ENCODE measurements around the gene SIGLEC14.
"Not testable (repeated sequence)": the region's sequence is repeated elsewhere in the genome, so short reads cannot be mapped to it uniquely, and the experiment has no call there.

SIGLEC14 gene

DNA sequence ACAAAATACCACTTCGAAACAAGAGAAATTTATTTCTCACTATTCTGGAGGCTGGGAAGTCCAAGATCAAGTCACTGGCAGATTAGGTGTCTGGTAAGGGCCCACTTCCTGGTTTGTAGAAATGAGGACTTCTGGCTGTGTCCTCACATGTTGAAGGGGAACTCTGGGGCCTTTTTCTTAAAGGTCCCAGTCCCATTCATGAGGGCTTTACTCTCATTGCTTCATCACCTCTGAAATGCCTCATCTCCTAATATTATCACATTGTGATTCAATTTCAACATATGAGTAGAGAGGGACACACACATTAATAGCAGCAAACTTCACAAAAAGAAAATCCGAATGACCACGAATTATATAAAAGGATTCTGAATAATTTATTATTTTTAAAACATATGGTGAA, 21.6 kb upstream of the SIGLEC14 start:
- DNase-seq: no peak

DNA sequence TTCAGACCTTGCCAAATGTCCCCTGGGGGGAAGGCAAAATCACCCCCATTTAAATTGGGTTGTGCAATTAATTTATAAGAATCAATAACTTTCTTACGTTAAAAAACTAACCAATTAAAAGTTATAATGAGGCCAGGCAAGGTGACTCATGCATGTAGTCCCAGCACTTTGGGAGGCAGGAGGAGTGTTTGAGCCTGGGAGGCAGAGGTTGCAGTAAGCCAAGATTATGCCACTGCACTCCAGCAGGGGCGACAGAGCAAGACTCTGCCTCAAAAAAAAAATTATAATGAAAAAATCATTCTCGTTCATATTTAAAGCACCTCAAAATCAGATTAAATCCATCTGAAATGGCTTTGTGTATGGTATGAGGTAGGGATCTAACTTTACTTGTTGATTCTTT, 18.4 kb upstream of the SIGLEC14 start:
- no peak for DNase-seq

DNA sequence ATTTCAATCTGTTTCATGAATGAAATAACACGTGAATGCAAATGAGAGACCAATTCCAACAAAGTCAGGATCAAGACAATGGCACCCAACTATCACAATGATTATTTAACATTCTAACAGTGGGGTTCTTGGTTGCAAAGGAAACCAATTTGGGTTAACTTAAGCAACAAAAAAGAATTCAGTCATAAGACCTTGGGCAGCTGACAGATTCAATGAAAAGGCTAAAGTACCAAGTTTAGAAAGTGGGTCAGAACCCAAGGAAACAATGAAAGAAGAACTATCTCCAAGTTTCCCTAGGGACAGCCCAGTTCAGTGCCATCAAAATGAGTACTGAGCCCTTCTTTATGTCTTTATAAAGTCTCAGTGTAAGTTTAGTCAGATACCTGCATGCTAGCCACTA, 17.5 kb upstream of the SIGLEC14 start:
- DNase-seq: no peak

DNA sequence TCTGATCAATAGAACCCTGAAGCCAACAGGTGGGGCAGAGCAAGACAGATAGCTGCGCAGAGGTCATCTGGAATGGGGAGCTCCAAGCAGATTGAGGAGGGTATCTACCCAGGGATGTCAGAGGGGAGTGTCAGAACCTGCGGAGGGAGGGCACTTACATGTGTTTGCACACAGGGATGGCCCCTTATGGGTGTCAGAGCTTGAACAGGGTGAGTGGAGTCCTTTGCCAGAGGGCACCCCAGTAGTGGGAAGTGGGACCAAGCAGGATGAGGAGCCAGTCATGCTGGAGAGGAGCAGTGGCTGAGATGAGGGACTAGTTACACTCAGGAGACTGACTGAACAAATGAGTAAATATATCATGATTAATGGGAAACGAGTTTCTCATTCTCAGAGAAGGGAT, 17.0 kb upstream of the SIGLEC14 start:
- no peak for DNase-seq

DNA sequence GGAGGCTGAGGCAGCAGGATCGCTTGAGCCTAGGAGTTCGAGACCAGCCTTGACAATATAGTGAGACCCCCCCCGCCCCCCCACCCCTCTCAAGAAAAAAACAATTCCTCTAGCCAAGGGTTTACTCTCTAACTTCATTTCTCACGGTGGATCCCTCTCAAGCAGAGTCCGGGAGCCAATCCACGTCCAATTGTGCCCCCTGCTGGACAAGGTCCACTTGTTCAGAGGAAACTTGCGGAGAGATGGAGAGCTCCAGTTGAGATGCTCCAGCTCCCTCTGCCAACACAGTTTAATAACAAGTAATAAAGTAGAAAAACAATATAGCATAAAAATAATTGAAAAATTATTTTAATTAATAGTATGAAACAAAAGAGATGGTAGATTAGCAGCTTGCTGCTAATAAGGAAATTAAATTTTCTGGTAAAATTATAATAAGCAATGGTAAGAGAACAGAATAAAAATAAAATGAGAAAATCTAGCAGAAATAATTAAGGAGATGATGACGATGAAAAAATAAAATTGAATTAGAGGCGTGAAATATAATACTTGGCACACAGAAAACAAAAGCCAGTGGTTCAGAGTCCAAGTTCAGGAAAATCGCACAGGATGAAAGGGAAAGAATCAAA, 14.5 kb upstream of the SIGLEC14 start:
- peak; percentile 70 for DNase-seq

DNA sequence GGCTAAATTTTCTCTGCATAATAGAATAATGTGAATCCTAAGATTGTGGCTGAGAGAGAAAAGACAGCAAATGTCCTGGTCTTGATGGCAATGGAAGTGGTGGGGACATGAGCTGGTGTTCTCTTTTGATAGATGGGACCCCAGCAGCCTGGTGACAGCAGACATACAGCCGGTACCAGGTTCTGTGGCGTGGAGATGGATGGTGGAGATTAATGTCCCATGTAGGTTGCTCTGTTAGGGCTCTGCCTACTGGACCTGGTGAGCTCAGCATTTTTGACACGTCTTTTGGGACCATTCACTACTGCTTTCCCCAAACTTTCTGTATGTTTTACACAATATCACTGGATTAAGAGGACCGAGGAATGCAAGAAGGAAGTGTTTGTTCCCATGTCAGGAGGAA, 8.2 kb upstream of the SIGLEC14 start:
- DNase-seq: no peak

DNA sequence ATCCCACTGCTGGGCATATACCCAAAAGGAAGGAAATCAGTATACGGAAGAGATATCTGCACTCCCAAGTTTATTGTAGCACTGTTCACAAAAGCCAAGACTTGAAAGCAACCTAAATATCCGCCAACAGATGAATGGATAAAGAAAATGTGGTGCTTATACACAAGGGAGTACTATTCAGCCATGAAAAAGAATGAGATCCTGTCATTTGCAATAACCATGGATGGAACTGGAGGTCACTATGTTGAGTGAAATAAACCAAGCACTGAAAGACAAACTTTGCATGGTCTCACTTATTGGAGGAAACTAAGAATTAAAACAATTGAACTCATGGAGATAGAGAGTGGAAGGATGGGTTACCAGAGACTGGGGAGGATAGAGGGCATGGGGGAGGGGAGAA, 6.5 kb upstream of the SIGLEC14 start:
- no peak for DNase-seq

DNA sequence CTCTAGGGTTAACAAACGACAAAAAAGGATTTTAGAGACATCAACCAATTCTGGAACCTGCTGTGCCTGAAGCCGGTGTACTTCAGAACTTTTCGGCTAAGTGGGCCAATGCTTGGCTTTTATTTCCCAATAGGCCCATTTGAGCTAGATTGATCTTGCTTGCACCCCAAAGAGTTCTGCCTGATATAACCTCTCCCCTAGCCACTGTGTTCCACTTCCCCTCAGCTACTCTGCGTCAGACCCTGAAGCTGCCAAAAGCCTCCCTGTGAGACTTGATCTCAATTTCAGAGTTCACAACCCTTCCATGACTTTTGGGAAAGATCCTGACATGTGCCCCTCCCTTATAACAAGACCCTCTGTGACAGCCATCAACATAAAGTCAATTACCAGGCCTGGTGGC, 5.6 kb upstream of the SIGLEC14 start:
- no peak for DNase-seq

DNA sequence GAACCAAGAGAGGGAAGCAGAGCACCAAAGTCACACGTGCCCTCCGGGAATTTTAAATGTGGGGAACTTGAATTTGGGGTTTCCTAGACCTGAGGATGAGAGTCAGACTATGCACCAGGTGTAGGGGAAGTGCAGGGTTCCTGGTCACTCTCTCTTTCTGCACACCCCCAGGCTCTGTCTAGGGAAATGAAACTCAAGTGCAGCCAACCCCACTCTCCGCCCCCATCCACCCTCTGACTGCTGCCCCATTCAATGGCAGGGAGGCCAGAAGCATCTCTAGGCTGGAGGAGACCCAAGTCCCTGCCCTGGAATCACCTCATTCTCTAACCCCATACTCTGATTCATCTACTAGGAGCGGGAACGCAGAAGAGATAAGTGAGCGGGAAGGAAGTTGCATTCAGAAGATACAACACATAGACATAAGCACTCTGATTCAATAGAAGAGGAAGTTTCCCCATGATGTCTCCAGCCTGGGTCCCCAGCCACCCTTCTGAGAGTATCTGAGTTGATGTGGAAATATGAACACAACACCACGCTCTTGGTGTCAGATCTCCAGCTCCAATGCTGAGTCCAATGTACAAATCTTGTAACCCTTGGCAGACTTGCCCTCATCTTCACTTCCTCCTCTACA, 4.7 kb upstream of the SIGLEC14 start:
- DNase-seq: no peak

DNA sequence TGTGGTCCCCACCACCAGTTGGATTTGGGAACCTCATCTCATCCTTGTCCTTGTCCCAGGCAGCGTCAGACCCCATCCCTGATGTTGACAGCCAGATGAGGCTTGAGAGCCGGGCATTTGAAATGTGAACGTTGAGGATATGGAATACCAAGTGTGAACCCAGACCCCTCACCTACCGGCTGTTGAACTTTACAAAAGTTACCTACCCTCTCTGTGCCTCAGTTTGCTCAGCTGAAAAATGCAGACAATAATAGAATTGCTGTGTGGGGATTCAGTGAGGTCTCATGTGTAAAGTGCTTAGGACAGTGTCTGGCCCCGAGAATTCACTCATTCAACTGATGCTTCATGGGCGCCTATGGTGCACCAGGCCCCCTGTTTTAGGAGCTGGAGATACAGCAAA, 693 bp upstream of the SIGLEC14 start:
- no peak for DNase-seq

DNA sequence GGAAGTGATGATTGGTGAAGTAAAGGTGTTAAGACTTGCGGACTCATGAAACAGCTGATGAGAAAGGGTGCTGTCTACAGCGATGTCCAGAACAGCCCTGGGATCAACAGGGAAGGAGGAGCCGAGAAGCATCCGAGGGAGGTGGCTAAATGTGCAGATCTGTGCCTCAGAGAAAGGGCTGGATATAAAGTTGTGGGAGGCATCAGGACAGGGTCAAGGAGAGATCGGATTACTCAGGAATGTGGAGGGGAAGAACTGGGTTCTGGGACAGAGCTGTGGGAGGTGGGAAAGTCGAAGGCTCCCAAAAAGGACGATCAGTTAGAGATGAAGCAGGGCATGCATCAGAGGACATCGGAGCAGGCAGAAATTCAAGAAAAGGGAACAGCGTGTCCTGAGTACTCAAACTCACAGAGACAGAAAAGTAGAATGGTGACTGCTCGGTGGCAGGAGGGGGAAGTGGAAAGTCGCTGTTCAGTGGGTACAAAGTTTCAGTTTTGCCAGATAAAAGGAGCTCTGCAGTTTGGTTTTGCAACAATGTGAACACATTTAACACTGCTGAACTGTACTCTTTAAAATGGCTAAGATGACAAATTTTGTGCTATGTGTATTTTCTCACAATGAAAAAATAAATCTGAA, 1.9 kb downstream of the SIGLEC14 start:
- DNase-seq: no peak

DNA sequence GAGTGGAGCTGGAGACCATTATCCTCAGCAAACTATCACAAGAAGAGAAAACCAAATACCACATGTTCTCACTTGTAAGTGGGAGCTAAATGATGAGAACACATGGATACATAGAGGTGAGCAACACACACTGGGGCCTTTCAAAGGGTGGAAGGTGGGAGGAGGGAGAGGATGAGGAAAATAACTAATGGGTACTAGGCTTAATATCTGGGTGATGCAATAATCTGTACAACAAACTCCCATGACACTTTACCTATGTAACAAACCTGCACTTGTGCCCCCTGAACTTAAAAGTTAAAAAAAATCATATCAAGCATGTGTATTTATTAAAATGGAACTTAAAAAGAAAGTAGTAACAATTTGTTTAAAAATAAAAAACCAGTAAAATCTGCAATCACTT, 5.0 kb downstream of the SIGLEC14 start:
- DNase-seq: no peak

DNA sequence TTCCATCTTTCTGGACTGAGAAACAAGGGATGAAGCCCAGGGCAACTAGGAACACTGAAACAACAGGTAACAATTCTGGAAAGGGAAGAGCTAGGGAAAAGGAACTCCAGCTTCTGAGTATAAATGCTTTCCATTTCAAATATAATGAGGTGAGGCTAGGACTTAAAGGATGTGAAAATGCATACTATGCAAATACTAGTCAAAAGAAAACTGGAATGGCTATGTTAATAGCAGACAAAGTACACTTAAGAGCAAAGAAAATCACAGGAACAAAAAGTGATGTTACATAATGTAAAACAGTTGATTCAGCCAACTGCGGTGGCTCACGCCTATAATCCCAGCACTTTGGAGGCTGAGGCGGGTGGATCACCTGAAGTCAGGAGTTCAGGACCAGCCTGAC, 6.2 kb downstream of the SIGLEC14 start:
- DNase-seq: no peak

DNA sequence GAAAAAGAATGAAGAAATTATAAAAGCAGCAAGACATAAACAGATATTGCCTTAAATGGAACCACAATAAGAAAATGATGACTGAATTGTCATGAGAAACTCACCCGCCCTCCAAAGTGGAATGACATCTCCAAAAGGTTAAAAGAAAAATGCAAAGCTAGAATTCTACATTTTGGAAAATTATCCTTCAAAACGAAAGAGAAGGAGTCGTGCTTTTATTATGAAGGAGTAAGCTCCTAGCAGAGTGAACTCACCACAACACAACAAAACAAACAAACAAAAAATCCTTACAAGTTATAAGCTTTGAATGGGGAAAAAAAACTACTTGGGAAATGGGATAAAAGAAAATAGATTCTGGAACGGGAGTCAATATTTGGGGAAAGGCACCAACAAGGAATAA, 6.7 kb downstream of the SIGLEC14 start:
- DNase-seq: no peak

DNA sequence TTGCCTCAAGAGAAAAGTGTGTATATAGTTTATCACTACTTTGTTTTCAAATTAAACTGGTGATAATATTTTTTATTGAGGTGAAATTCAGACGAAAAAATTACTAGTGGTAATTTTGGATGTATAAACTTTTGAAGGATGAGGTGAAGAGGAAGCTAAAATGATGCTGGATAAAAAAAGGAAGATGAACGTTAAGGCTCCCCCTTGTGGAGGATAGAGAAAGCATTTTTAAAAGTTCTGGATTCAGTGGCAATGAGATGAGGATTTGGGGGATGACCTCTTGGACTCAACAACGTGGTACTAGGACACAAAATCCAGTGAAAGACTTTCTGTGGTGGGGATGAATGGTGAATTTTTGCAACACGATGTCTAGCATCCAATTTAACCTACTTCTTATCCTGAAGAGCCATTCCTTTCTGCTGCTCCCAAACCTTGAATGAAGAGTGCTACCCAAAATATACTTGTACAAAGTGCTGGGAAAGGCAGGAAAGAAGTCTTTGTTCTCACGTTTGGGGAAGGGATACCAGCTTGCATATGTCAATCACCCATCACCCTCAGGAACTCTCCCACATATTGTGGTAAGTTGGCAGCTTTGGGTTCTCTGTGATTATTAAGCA, 9.2 kb downstream of the SIGLEC14 start:
- no peak for DNase-seq

DNA sequence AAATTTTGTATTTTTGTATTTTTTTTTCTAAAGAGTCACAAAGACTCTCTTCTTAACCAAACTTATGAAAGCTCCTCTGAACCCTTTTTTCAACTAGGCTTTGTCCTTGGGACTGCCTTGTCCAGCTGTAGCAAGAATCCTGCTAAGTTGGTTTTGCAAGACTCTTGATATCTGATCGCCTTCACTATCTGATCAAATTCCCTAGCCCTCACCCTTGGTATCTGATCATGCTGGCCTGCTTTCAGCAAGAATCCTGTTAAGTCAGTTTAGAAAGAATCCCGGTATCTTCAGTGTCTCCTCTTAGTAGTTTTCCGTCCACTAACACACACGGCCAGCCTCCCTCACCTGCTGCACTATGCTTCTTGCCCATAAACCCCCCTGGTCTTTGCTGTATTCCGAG, 14.5 kb downstream of the SIGLEC14 start:
- no peak for DNase-seq

DNA sequence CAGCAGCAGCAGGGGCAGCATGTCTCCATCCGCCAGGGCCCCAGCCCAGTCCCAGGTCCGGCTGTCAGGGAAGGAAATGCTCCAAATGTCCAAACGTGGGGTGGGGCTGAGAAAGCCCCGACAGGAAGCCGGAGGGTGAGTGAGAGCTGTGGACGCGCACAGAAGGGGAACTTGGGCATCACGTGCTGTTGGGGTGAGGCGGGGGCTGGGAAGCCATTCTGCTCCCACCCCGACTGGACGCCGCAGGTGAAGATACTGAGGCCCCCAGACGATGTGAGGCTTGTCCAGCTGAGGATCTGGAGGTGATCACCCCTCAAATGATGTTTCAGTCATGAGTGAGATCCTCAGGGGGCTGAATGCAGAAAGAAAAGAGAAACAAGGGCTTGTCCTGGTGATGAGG, 16.3 kb downstream of the SIGLEC14 start, which contains the start of gene SIGLEC5:
SIGLEC5 (minus strand) TSS at position 87 of the 400 bp plus-strand sequence; CDS start at position 21, 66 bp downstream.
- not testable (repeated sequence) for DNase-seq

DNA sequence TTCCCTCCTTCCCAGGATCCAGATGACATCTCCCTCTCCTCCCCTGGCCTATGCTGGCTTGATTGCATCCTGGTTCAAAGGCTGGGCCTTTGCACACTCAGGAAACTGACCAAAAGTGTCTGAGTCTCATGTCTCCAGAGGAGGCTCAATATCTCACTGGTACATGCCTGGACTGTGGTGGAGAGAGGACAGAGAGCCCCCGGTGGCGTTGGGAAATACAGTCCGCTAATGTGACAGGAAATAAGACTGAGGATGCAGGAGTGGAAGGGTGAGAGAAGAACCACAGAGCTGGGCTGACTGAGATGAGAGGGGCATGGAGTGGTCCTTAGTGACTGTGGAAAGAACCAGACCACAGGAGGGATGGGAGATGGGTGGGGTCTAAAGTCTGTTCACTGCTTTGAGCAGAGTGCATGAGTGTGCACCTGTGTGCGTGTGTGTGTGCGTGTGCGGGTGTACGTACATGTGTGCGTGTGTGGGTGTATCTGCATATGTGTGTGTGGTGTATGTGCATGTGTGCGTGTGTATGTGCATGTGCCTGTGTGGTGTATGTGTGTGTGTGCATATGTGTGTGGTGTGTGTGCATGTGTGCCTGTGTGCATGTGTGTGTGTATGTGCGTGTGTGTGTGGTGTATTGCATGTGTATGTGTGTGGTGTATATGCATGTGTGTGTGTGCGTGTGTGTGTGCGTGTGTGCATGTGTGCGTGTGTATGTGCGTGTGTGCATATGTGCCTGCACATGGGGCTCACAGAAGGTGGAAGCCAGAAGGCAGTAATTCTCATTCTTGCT, 18.3 kb downstream of the SIGLEC14 start:
- DNase-seq: no peak

DNA sequence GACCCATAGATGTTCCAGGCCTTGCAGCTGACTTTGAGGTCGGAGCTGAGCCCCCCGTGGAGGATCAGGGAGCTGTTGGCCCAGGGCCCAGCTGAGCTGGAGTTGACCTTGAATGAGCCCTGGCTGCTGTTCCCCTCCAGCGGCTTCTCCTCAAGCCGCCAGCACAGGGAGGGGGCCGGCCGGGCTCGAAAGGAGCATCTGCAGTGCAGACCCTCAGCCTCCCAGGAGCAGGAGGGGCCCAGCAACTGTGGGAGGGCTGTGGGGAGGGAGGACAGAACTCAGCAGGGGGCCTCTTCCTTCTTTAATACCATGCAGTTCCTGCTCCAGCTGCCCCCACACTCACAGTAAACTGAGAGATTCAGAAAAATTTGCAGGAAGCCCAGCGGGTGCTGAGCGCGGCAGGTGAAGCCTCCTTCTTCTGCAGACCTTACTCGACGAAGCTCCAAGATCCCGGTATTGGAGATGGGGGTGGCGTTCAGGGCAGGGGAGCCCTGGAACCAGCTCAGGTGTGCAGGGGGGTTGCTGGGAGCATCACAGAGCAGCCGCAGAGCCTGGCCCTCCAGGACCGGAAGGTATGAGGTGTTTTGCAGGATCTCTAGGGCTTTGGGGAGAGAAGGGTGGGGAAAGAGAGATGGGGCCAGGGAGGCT, 19.0 kb downstream of the SIGLEC14 start:
- no peak for DNase-seq

DNA sequence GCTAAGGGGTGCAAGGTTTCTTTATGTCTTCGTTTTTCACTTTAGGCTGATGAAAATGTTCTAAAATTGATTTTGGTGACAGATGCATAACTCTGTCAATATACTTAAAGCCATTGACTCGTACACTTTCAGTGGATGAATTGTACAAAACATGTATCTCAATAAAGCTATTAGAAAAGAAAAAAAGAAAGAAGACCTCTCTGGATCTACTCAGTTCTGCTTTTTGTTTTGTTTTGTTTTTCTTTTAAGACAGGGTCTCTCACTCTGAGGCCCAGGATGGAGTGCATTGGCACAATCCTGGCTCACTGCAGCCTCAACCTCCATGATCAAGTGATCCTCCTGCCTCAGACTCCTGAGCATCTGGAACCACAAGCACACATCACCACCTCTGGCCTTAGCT, 19.9 kb downstream of the SIGLEC14 start:
- no peak for DNase-seq

DNA sequence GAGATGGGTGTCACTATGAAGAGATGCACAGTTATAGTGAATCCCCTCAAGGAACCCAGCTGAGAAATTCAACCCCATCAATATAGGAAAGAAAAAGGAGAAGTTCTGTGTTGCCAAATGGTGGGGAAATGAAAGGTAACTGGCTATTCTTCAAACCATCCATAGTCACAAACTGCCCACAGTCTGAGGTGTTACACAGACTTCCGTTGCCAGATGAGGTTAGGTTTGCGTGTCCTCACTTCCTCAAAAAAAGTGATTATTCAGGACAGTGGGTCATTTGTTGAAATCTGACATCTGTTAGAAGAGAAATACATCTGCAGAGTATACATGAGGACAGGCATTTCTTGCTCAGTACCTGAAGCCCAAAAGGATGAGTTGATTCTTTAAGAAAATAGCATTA, 25.4 kb downstream of the SIGLEC14 start:
- DNase-seq: no peak

DNA sequence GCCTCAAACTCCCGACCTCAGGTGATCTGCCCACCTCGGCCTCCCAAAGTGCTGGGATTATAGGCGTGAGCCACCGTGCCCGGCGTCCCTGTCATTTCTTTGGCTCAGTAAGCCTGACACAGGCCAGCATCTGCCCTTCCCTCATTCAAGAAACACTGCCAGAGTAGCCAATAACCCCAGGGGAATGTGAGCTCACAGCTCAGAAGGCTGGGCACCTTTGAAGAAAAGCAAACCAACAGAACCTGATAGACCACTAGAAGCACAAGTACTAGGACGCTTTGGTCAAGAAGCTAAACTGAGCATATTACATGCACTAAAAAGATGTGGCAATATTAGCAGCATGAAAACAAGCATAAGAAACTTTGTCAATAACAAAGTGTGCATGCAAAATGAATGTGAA, 30.6 kb downstream of the SIGLEC14 start:
- DNase-seq: no peak

DNA sequence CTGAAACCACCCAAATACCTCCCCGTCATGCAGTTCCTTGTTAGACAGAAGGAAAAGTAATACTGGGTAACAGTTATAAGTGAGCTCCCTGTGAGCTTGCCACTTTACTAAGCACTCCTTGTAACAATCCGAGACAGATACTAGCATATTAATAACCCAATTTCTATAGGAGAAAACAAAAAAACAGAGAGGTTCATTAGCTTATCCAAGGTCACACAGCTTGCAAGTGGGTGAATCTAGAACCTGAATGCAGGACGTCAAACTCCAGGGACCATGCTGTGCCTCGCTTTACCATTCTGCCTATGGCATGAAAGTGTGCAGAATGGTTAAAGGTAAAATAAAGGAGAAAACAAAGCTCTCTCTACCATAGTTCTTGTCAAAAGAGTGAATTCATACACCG, 31.8 kb downstream of the SIGLEC14 start:
- no peak for DNase-seq
